Naive B cell (primary cell): ENCODE results near the gene ATP2A2. TPM values are rescaled to one million over a fixed set of nuclear protein-coding genes. Genes with fewer than 3 reads are reported as not detected.
"Not testable (repeated sequence)": the region's sequence is repeated elsewhere in the genome, so short reads cannot be mapped to it uniquely, and the experiment has no call there.

Experiments
- ATAC-seq, 2 donors: fragments of 150-1000 bp; cut with Tn5 transposase; 2 replicates each; pipeline ENCODE4 v1.10.0; 2021; ENCODE audit warnings: low read depth in 2 of 2, mild to moderate bottlenecking in 2 of 2, moderate library complexity in 2 of 2
- DNase-seq: peaks from one replicate; pipeline ENCODE4 v3.0.0; 2022
- H3K27ac Mint-ChIP-seq, 6 donors: one replicate each; pipeline ENCODE4 v1.8.0; 2020 to 2022; ENCODE audit warnings: mild to moderate bottlenecking in 6 of 6, mixed read lengths in 6 of 6, moderate library complexity in 5 of 6, inconsistent platforms in 2 of 6
- H3K27me3 Mint-ChIP-seq, 3 donors: one replicate each; pipeline ENCODE4 v1.8.0; 2021 to 2022; ENCODE audit warnings: mixed read lengths in 3 of 3, mild to moderate bottlenecking in 1 of 3
- H3K36me3 Mint-ChIP-seq, 2 donors: one replicate each; pipeline ENCODE4 v1.8.0; 2020 to 2022; ENCODE audit warnings: mixed read lengths in 2 of 2, inconsistent platforms in 1 of 2, mild to moderate bottlenecking in 1 of 2
- H3K4me1 Mint-ChIP-seq, 3 donors: one replicate each; pipeline ENCODE4 v1.8.0; 2020 to 2022; ENCODE audit warnings: mixed read lengths in 3 of 3, inconsistent platforms in 1 of 3, mild to moderate bottlenecking in 1 of 3, moderate library complexity in 1 of 3
- H3K4me3 Mint-ChIP-seq, 8 donors: one replicate each; pipeline ENCODE4 v1.8.0; 2020 to 2022; ENCODE audit warnings: mild to moderate bottlenecking in 8 of 8, mixed read lengths in 8 of 8, moderate library complexity in 8 of 8, inconsistent platforms in 2 of 8
- H3K9me3 Mint-ChIP-seq, 7 donors: one replicate each; pipeline ENCODE4 v1.8.0; 2020 to 2022; ENCODE audit warnings: mixed read lengths in 7 of 7, mild to moderate bottlenecking in 5 of 7, inconsistent platforms in 2 of 7, moderate library complexity in 1 of 7
- polyA plus RNA-seq, 6 donors: library from polyadenylated mRNA; unstranded; fragments of 300-500 nt; fragmentation: Illumina TruSeq; gene quantifications; one replicate each; pipeline ENCODE4 v1.2.3, GENCODE V29; 2021; ENCODE audit warnings: low read depth in 6 of 6

Gene ATP2A2
- polyA plus RNA-seq, 6 donors from 2014 or later = 1.6 to 3.8 (median 2.8) TPM

GRCh38 chr12:110329710-110330109 is 48.7 kb downstream of the ATP2A2 start:
- Mint-ChIP-seq H3K9me3 (no peaks in the 10 kb centered on the region), H3K27ac (no peak overlapping the region), H3K36me3 (peaks cover 22 to 35% of the 10 kb centered on the region in 2 donors), H3K4me1 (peaks cover 0 to 8% (median 3%) of the 10 kb centered on the region in 3 donors), H3K27me3 (no peaks in the 10 kb centered on the region), H3K4me3 (no peak overlapping the region)
- ATAC-seq (no peak), DNase-seq (no peak)

- no peaks in the 10 kb centered on the region for H3K9me3 Mint-ChIP-seq
- ATAC-seq = no peak
- H3K36me3 Mint-ChIP-seq = peaks cover 22 to 35% of the 10 kb centered on the region in 2 donors
- peak overlapping the region in 3 of 6 donors; percentile 18 to 64 (median 20) for H3K27ac Mint-ChIP-seq
- peaks cover 0 to 8% (median 3%) of the 10 kb centered on the region in 3 donors for H3K4me1 Mint-ChIP-seq
- no peak for DNase-seq
- H3K27me3 Mint-ChIP-seq = no peaks in the 10 kb centered on the region
- H3K4me3 Mint-ChIP-seq = no peak overlapping the region
These were observed 49.1 kb downstream of the ATP2A2 start for GRCh38 chr12:110330124-110330523.

GRCh38 chr12:110330544-110330943 is 49.5 kb downstream of the ATP2A2 start:
- H3K36me3 Mint-ChIP-seq = peaks cover 26 to 35% of the 10 kb centered on the region in 2 donors
- H3K27ac Mint-ChIP-seq = peak overlapping the region in 3 of 6 donors; percentile 18 to 85 (median 64)
- no peak overlapping the region for H3K4me3 Mint-ChIP-seq
- DNase-seq = no peak
- no peaks in the 10 kb centered on the region for H3K9me3 Mint-ChIP-seq
- H3K27me3 Mint-ChIP-seq = no peaks in the 10 kb centered on the region
- ATAC-seq = no peak
- peaks cover 0 to 8% (median 3%) of the 10 kb centered on the region in 3 donors for H3K4me1 Mint-ChIP-seq

- Mint-ChIP-seq H3K4me1 (peaks cover 0 to 11% (median 8%) of the 10 kb centered on the region in 3 donors), H3K4me3 (no peak overlapping the region), H3K9me3 (no peaks in the 10 kb centered on the region), H3K27me3 (no peaks in the 10 kb centered on the region), H3K36me3 (peaks cover 31% of the 10 kb centered on the region in 2 donors), H3K27ac (no peak overlapping the region)
- ATAC-seq = no peak
- no peak for DNase-seq
These were observed 52.2 kb downstream of the ATP2A2 start for GRCh38 chr12:110333201-110333600.

- Mint-ChIP-seq H3K27ac (peak overlapping the region in 2 of 6 donors; percentile 44 to 84), H3K4me1 (peaks cover 6 to 23% (median 11%) of the 10 kb centered on the region in 3 donors), H3K36me3 (peaks cover 35 to 40% of the 10 kb centered on the region in 2 donors), H3K4me3 (no peak overlapping the region), H3K9me3 (no peaks in the 10 kb centered on the region), H3K27me3 (no peaks in the 10 kb centered on the region)
- ATAC-seq (no peak), DNase-seq (no peak)
These were observed 54.5 kb downstream of the ATP2A2 start for GRCh38 chr12:110335481-110336045.

GRCh38 chr12:110337912-110338710 is 57.1 kb downstream of the ATP2A2 start:
- DNase-seq = no peak
- Mint-ChIP-seq H3K4me1 (peaks cover 6 to 25% (median 11%) of the 10 kb centered on the region in 3 donors), H3K4me3 (no peak overlapping the region), H3K36me3 (peaks cover 35 to 42% of the 10 kb centered on the region in 2 donors), H3K27me3 (no peaks in the 10 kb centered on the region), H3K27ac (peak overlapping the region in 3 of 6 donors; percentile 0 to 84 (median 36)), H3K9me3 (no peaks in the 10 kb centered on the region)
- no peak for ATAC-seq

GRCh38 chr12:110338754-110339153 is 57.7 kb downstream of the ATP2A2 start:
- Mint-ChIP-seq H3K4me1 (peaks cover 6 to 25% (median 11%) of the 10 kb centered on the region in 3 donors), H3K4me3 (no peak overlapping the region), H3K36me3 (peaks cover 34 to 43% of the 10 kb centered on the region in 2 donors), H3K9me3 (no peaks in the 10 kb centered on the region), H3K27ac (peak overlapping the region in 4 of 6 donors; percentile 36 to 84 (median 63)), H3K27me3 (no peaks in the 10 kb centered on the region)
- ATAC-seq (peak; percentile 66 to 71), DNase-seq (peak; percentile 11)

- peaks cover 6 to 25% (median 11%) of the 10 kb centered on the region in 3 donors for H3K4me1 Mint-ChIP-seq
- H3K27me3 Mint-ChIP-seq = no peaks in the 10 kb centered on the region
- H3K4me3 Mint-ChIP-seq = no peak overlapping the region
- H3K36me3 Mint-ChIP-seq = peaks cover 34 to 46% of the 10 kb centered on the region in 2 donors
- DNase-seq = no peak
- H3K9me3 Mint-ChIP-seq = no peaks in the 10 kb centered on the region
- no peak for ATAC-seq
- H3K27ac Mint-ChIP-seq = peak overlapping the region in 2 of 6 donors; percentile 36 to 84
These were observed 58.3 kb downstream of the ATP2A2 start for GRCh38 chr12:110339184-110339952.

GRCh38 chr12:110340261-110340660 is 59.2 kb downstream of the ATP2A2 start:
- not testable (repeated sequence) for DNase-seq

GRCh38 chr12:110340706-110341105 is 59.7 kb downstream of the ATP2A2 start:
- Mint-ChIP-seq H3K4me1 (peaks cover 6 to 25% (median 11%) of the 10 kb centered on the region in 3 donors), H3K27me3 (no peaks in the 10 kb centered on the region), H3K4me3 (no peak overlapping the region), H3K27ac (peak overlapping the region in 1 of 6 donors; percentile 69), H3K9me3 (no peaks in the 10 kb centered on the region), H3K36me3 (peaks cover 34 to 42% of the 10 kb centered on the region in 2 donors)
- no peak for ATAC-seq
- DNase-seq = no peak

More at GRCh38 chr12:110340261-110340660, 59.2 kb downstream of the ATP2A2 start:
- not testable (repeated sequence) for H3K27me3 Mint-ChIP-seq, H3K9me3 Mint-ChIP-seq, H3K4me3 Mint-ChIP-seq, ATAC-seq
- Mint-ChIP-seq H3K27ac (peak overlapping the region in 1 of 6 donors; percentile 69), H3K36me3 (peaks cover 34 to 45% of the 10 kb centered on the region in 2 donors), H3K4me1 (peaks cover 6 to 25% (median 11%) of the 10 kb centered on the region in 3 donors)

GRCh38 chr12:110342157-110342556 is 61.1 kb downstream of the ATP2A2 start:
- H3K4me1 Mint-ChIP-seq = peaks cover 6 to 22% (median 11%) of the 10 kb centered on the region in 3 donors
- H3K9me3 Mint-ChIP-seq = no peaks in the 10 kb centered on the region
- H3K27ac Mint-ChIP-seq = peak overlapping the region in 1 of 6 donors; percentile 63
- ATAC-seq (no peak), DNase-seq (no peak)
- peaks cover 35 to 45% of the 10 kb centered on the region in 2 donors for H3K36me3 Mint-ChIP-seq
- no peak overlapping the region for H3K4me3 Mint-ChIP-seq
- no peaks in the 10 kb centered on the region for H3K27me3 Mint-ChIP-seq

- no peaks in the 10 kb centered on the region for H3K9me3 Mint-ChIP-seq
- peaks cover 6 to 15% (median 7%) of the 10 kb centered on the region in 3 donors for H3K4me1 Mint-ChIP-seq
- ATAC-seq (no peak), DNase-seq (no peak)
- peaks cover 29 to 40% of the 10 kb centered on the region in 2 donors for H3K36me3 Mint-ChIP-seq
- no peak overlapping the region for H3K4me3 Mint-ChIP-seq
- peak overlapping the region in 2 of 6 donors; percentile 49 to 72 for H3K27ac Mint-ChIP-seq
- H3K27me3 Mint-ChIP-seq = no peaks in the 10 kb centered on the region
These were observed 62.1 kb downstream of the ATP2A2 start for GRCh38 chr12:110343114-110343513.
